ENCODE data around the gene TRH. TPM values are rescaled to one million over a fixed set of nuclear protein-coding genes. Genes with fewer than 3 reads are reported as not detected.

TRH gene
- total RNA-seq, 1 experiment from 2014 or later: 0.22 TPM

GRCh38 chr3:129979905-129980304 is 5.4 kb downstream of the TRH start (continued):
- TF ChIP-seq HMGXB4 (CRISPR knock-in tag; IDR thresholded peaks at IDR 0.05) (no peak), ARID4B (CRISPR knock-in tag; IDR thresholded peaks at IDR 0.05; ENCODE audit: borderline replicate concordance) (no peak), TEAD4 (CRISPR knock-in tag; IDR thresholded peaks at IDR 0.05) (no peak)

- ATAC-seq: no peak
- H3K27me3 Mint-ChIP-seq (ENCODE audit: low read depth): peaks cover 51% of the 10 kb centered on the region
- ChIA-PET CTCF (interaction anchor here (1.6 to 2.1 kb wide), 3 partner anchors 9 to 41 kb away, joined by 7 to 10 read pairs (median 7); no protein-coding TSS in a partner anchor), POLR2A (no interaction called here)
- DNase-seq (ENCODE audit: low spot score): no peak
- H3K36me3 Mint-ChIP-seq: no peaks in the 10 kb centered on the region
- TF ChIP-seq AFF4 (CRISPR knock-in tag; IDR thresholded peaks at IDR 0.05; ENCODE audit: borderline replicate concordance) (no peak), NFATC4 (CRISPR knock-in tag; IDR thresholded peaks at IDR 0.05) (no peak)
- H3K27ac Mint-ChIP-seq: no peak overlapping the region
- H3K4me3 Mint-ChIP-seq: no peak overlapping the region
- H3K4me1 Mint-ChIP-seq: no peaks in the 10 kb centered on the region
- H3K9me3 Mint-ChIP-seq: no peaks in the 10 kb centered on the region
These were observed 9.0 kb downstream of the TRH start for GRCh38 chr3:129983561-129983960.

- Mint-ChIP-seq H3K4me1 (no peaks in the 10 kb centered on the region), H3K4me3 (no peak overlapping the region), H3K27me3 (ENCODE audit: low read depth) (peaks cover 46% of the 10 kb centered on the region), H3K27ac (no peak overlapping the region), H3K36me3 (no peaks in the 10 kb centered on the region), H3K9me3 (no peaks in the 10 kb centered on the region)
- TF ChIP-seq GTF2I (CRISPR knock-in tag; conservative IDR thresholded peaks at IDR 0.05) (0 out of 2 replicates have a peak, but pooled peaks have one; percentile 16), ZNF425 (CRISPR knock-in tag; conservative IDR thresholded peaks at IDR 0.05) (no peak), ZNF396 (CRISPR knock-in tag; IDR thresholded peaks at IDR 0.05; ENCODE audit: borderline replicate concordance) (no peak), KAT7 (CRISPR knock-in tag; IDR thresholded peaks at IDR 0.05; ENCODE audit: borderline replicate concordance) (no peak)
- ATAC-seq (peak; percentile 53; the same call in 1 of the 2 replicates), DNase-seq (ENCODE audit: low spot score) (peak; percentile 38)
- ChIA-PET CTCF (interaction anchor here (1.3 to 2.1 kb wide), 4 partner anchors 9 to 358 kb away, joined by 3 to 10 read pairs (median 7); no protein-coding TSS in a partner anchor), POLR2A (no interaction called here)
These were observed 9.6 kb downstream of the TRH start for GRCh38 chr3:129984125-129984524.
